ENCODE data around the gene OLFML2B. TPM values are rescaled to one million over a fixed set of nuclear protein-coding genes. Genes with fewer than 3 reads are reported as not detected.

OLFML2B gene
- total RNA-seq, 2 donors from 2014 or later: 32.2 to 46.6 TPM

GRCh38 chr1:161999301-162000052, 24.2 kb downstream of the OLFML2B start:
- Histone ChIP-seq H3K27ac (no peak overlapping the region), H3K27me3 (replicated peaks; ENCODE audit: insufficient read depth) (no peaks in the 10 kb centered on the region), H3K4me1 (ENCODE audit: control insufficient read depth in 1 of 2, low read depth in 2 of 2) (peaks cover 0 to 5% of the 10 kb centered on the region in 2 donors), H3K4me3 (no peak overlapping the region), H3K9me3 (no peaks in the 10 kb centered on the region), H3K36me3 (peaks cover 18% of the 10 kb centered on the region)
- DNase-seq (ENCODE audit: low spot score): no peak
- ATAC-seq (ENCODE audit: insufficient number of reproducible peaks, low FRiP score, low read depth): no peak
- TF ChIP-seq CTCF (IDR thresholded peaks at IDR 0.05): no peak

GRCh38 chr1:161998811-161999210, 24.9 kb downstream of the OLFML2B start:
- peaks cover 0 to 5% of the 10 kb centered on the region in 2 donors for H3K4me1 ChIP-seq (ENCODE audit: control insufficient read depth in 1 of 2, low read depth in 2 of 2)
- H3K27me3 ChIP-seq (replicated peaks; ENCODE audit: insufficient read depth): no peaks in the 10 kb centered on the region
- DNase-seq (ENCODE audit: low spot score) (no peak), ATAC-seq (ENCODE audit: insufficient number of reproducible peaks, low FRiP score, low read depth) (no peak)
- no peak overlapping the region for H3K27ac ChIP-seq
- H3K4me3 ChIP-seq: no peak overlapping the region
- peaks cover 18% of the 10 kb centered on the region for H3K36me3 ChIP-seq
- TF ChIP-seq CTCF (IDR thresholded peaks at IDR 0.05): no peak
- no peaks in the 10 kb centered on the region for H3K9me3 ChIP-seq

GRCh38 chr1:161997152-161997551, 26.5 kb downstream of the OLFML2B start:
- Histone ChIP-seq H3K4me1 (ENCODE audit: control insufficient read depth in 1 of 2, low read depth in 2 of 2) (peaks cover 0 to 5% of the 10 kb centered on the region in 2 donors), H3K9me3 (no peaks in the 10 kb centered on the region), H3K36me3 (peaks cover 24% of the 10 kb centered on the region), H3K27me3 (replicated peaks; ENCODE audit: insufficient read depth) (no peaks in the 10 kb centered on the region), H3K27ac (no peak overlapping the region), H3K4me3 (no peak overlapping the region)
- ATAC-seq (ENCODE audit: insufficient number of reproducible peaks, low FRiP score, low read depth) (no peak), DNase-seq (ENCODE audit: low spot score) (no peak)
- TF ChIP-seq CTCF (IDR thresholded peaks at IDR 0.05): no peak

- Histone ChIP-seq H3K27me3 (replicated peaks; ENCODE audit: insufficient read depth) (no peaks in the 10 kb centered on the region), H3K4me1 (ENCODE audit: control insufficient read depth in 1 of 2, low read depth in 2 of 2) (peaks cover 0 to 5% of the 10 kb centered on the region in 2 donors), H3K36me3 (peaks cover 22% of the 10 kb centered on the region), H3K4me3 (no peak overlapping the region), H3K9me3 (no peaks in the 10 kb centered on the region), H3K27ac (no peak overlapping the region)
- ATAC-seq (ENCODE audit: insufficient number of reproducible peaks, low FRiP score, low read depth) (no peak), DNase-seq (ENCODE audit: low spot score) (no peak)
- no peak for TF ChIP-seq CTCF (IDR thresholded peaks at IDR 0.05)
These were observed 29.4 kb downstream of the OLFML2B start for GRCh38 chr1:161994175-161994668.

- TF ChIP-seq CTCF (IDR thresholded peaks at IDR 0.05): no peak
- peaks cover 0 to 5% of the 10 kb centered on the region in 2 donors for H3K4me1 ChIP-seq (ENCODE audit: control insufficient read depth in 1 of 2, low read depth in 2 of 2)
- ATAC-seq (ENCODE audit: insufficient number of reproducible peaks, low FRiP score, low read depth) (no peak), DNase-seq (ENCODE audit: low spot score) (no peak)
- H3K36me3 ChIP-seq: peaks cover 21% of the 10 kb centered on the region
- H3K9me3 ChIP-seq: no peaks in the 10 kb centered on the region
- no peaks in the 10 kb centered on the region for H3K27me3 ChIP-seq (replicated peaks; ENCODE audit: insufficient read depth)
- H3K27ac ChIP-seq: no peak overlapping the region
- no peak overlapping the region for H3K4me3 ChIP-seq
These were observed 30.1 kb downstream of the OLFML2B start for GRCh38 chr1:161993576-161993975.
